Ecto neural progenitor cell (in vitro differentiated cells): ENCODE data around the gene NME1.
"Not testable (repeated sequence)": the region's sequence is repeated elsewhere in the genome, so short reads cannot be mapped to it uniquely, and the experiment has no call there.

Source experiments
- DNase-seq: peaks from one replicate; pipeline ENCODE4 v3.0.0-alpha.2; 2018; ENCODE audit warnings: low spot score

The NME1 gene

DNA sequence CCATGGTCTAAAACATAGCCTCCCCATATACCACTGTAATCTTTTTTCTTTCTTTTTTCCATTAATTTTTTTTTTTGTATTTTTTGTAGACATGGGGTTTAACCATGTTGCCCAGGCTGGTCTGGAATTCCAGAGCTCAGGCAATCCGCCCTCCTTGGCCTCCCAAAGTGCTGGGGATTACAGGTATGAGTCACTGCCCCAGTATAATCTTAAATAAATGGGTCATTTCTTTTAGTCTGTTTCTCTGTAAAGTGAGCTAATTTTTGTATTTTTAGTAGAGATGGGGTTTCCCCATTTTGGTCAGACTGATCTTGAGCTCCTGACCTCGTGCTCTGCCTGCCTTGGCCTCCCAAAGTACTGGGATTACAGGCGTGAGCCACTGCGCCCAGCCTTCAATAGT lies 5.7 kb upstream of the NME1 start:
- no peak for DNase-seq

- DNase-seq: no peak
Observed at GRCh38 chr17:51149163-51149562, 4.2 kb upstream of the NME1 start.

DNA sequence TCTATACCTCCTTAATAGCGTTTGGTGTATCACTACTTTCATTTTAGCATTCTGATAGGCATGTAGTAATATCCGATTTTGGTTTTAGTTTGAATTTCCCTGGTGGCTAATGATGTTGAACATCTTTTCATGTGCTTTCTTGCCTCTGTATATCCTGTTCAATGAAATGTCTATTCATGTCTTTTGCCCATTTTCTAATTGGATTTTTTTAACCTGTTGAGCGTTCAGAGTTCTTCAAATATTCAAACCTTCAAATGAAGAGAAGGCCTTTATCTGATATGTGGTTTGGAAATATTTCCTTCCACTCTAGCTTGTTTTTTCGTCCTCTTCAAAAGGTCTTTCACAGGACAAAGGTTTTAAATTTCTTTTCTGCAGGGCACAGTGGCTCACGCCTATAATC lies 2.4 kb upstream of the NME1 start:
- DNase-seq: no peak

DNA sequence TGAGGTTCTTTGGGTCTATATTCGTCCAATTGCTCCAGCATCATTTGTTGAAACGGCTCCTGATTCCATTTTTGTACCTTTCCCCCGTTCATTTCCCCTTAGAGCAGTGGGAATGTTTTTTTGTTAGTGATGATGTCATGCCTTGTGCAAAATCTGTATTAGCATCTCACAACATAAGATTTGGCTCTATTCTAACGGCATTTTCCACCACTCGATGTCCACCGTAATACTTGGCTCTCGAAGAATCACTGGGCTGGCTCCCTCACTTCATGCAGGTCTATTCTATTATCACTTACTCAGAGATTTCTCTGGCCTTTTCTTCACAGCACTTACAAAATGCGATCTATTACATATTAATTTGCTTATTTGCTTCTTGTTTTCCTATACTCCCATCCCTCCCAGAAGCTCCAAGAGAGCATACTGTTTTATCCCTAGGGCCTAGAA lies 571 bp upstream of the NME1 start:
- DNase-seq: peak; percentile 51

- DNase-seq: no peak
Observed at GRCh38 chr17:51154176-51154575, 817 bp downstream of the NME1 start.

DNA sequence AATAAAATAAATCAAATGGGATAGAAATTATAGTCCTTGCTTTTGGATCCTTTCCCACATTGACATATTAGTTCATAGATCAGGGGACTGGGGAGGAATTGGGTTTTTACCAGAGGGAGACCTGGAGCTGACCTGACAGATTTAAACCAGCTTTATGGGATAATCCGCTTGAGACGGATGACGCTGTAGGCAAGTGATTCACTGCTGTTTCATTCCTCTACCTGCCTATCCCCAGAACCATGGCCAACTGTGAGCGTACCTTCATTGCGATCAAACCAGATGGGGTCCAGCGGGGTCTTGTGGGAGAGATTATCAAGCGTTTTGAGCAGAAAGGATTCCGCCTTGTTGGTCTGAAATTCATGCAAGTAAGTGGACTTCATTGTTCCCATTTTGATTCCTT lies 2.1 kb downstream of the NME1 start:
- DNase-seq: no peak

- no peak for DNase-seq
Observed at GRCh38 chr17:51159604-51160003, 6.2 kb downstream of the NME1 start.

DNA sequence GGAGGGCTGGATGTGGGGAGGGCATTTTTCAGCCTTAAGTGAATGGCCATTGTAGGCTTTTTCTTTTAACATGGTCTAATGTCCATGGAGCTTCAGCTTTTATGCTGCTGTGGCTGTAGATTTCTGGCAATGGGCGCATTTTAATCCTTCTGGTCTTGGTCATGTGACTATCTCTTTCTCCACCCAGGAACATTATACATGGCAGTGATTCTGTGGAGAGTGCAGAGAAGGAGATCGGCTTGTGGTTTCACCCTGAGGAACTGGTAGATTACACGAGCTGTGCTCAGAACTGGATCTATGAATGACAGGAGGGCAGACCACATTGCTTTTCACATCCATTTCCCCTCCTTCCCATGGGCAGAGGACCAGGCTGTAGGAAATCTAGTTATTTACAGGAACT lies 8.2 kb downstream of the NME1 start:
- DNase-seq: no peak

GRCh38 chr17:51164911-51165679 lies 11.7 kb downstream of the NME1 start:
- DNase-seq: peak; percentile 58

GRCh38 chr17:51165680-51166197 lies 12.4 kb downstream of the NME1 start:
- DNase-seq: no peak

DNA sequence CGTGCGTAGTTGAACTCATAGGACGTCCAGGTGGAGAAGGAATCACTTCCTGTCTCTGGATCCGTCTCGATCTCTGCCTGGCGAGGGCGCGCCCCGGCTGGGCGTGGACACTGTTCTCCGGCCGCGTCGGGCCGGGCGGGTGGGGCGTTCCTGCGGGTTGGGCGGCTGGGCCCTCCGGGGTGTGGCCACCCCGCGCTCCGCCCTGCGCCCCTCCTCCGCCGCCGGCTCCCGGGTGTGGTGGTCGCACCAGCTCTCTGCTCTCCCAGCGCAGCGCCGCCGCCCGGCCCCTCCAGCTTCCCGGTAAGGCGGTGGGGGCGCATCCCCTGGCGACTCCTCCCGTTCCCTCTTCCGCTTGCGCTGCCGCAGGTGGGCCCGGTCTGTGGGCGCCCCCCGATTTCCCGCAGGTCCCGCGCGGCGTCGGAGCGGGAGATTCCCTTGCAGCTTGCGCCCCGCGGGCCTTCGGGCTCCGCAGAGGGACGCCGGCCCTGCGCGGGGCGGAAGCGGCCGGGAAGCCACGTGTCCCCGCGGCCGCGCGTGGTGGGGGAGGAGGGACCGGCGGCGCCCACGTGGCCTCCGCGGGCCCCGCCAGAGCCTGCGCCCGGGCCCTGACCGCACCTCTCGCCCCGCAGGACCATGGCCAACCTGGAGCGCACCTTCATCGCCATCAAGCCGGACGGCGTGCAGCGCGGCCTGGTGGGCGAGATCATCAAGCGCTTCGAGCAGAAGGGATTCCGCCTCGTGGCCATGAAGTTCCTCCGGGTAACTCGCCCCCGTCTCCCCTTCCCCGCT lies 13.0 kb downstream of the NME1 start, which contains the start of gene NME2:
NME2 (plus strand) TSS at position 214 of the 789 bp plus-strand sequence; CDS start at position 634, 420 bp downstream.
- DNase-seq: peak; percentile 96

- peak; percentile 86 for DNase-seq
Observed at GRCh38 chr17:51166987-51167931, 13.9 kb downstream of the NME1 start.

- no peak for DNase-seq
Observed at GRCh38 chr17:51169340-51169739, 16.0 kb downstream of the NME1 start.

DNA sequence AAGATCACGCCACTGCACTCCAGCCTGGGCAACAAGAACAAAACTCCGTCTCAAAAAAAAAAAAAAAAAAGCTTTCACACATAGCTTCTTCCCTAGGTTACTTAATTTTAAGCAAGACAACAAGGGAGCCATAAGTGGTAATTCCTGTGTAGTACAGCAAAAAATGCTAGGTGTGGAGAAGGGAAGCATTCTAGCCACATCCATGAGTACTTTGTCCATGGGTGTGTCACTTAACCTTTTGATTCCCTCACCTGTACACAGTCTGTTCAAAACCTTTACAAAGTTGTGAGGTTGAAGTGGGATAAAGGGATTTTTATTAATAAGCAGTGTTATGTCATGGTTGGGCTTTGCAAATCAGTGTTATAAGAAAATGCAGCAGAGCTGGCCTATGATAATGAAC lies 17.4 kb downstream of the NME1 start:
- DNase-seq: no peak

GRCh38 chr17:51172030-51172429 lies 18.7 kb downstream of the NME1 start:
- DNase-seq: not testable (repeated sequence)

DNA sequence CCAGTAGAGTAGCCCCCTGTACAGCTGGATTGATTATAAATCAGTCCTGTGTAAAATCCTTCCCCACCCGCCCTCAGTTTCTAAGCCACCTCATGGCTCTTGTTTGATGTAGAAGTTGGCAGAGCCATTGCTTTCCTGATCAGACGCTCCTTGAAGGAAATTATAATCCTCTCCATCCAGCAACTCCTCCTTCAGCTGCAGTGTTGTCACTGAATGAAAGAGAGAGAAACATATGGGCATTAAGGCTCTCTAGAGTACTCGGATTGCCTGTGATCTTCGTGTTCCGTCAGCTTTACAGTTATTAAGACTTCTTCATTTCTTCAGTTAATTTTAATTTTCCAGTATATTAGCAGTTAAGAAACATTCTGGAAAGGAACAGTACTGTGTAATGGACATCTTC lies 27.1 kb downstream of the NME1 start:
- peak; percentile 19 for DNase-seq

GRCh38 chr17:51184124-51184523 lies 30.8 kb downstream of the NME1 start:
- DNase-seq: no peak

DNA sequence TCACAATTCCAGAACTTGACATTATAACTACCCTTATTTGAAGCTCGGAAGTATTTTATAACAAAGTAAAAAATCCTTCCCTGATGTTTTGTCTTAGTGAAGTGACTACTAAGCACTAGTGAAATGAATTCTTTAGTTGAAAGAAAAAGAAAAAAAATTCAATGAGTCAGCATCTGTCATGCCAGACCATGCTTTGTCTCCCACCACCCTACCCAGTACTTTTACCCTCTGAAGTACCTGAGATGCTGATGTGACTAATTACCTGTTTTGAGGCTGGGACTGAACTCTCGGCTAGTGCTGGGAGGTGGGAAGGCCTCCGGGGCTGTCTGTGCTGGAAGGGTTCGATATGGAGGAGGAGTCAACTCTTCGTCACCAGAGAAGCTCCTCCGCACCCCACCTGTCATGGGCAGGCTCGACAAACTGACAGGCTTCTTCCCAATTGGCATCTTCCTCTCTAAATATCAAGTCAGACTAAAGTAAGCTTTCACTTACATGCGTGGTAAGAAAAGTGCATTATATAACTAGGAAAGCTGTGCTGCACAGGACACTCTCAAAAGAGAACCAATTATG lies 32.5 kb downstream of the NME1 start:
- no peak for DNase-seq

GRCh38 chr17:51188271-51188833 lies 35.0 kb downstream of the NME1 start:
- DNase-seq: no peak

- DNase-seq: no peak
Observed at GRCh38 chr17:51189162-51189561, 35.8 kb downstream of the NME1 start.

DNA sequence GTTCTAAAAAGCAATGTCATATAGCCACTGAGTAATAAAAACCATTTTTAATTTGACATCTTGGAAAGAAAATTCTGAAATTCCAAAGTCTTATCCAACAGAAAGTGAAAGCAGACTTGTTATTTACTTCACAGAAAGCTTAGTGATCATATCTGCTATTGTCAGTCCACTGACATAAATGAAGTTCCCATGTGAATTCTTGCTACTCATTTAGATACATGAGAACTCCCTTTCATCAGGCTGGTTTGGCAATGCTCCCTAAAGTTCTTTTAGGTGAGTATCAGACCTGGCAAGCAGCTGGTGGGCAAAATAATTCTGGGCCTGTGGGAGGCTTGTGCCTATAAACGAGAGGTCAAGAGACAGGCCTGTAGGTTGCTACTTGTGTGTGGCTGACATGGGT lies 36.3 kb downstream of the NME1 start:
- DNase-seq: no peak
